IMR-90 (cell line): Measurements from ENCODE around the gene SQSTM1. TPM values are rescaled to one million over a fixed set of nuclear protein-coding genes. Genes with fewer than 3 reads are reported as not detected.

Source experiments
- ATAC-seq: fragments of 200-7000 bp; cut with Tn5 transposase; 2 replicates; pipeline ENCODE4 v1.9.1; 2020; ENCODE audit warnings: low read depth, mild to moderate bottlenecking, moderate library complexity
- BruUV-seq: library from RNA; stranded (reverse); fragments of 400-500 nt; replicated peaks from 2 replicates; lab custom pipeline; 2021; lab: Mats Ljungman, UMichigan
- CTCF ChIA-PET: fragments of 300-600 bp; formaldehyde crosslinking; extraction: SDS; loops from one replicate; lab custom pipeline; 2021; ENCODE audit warnings: antibody characterized with exemption; lab: Yijun Ruan, JAX
- POLR2A ChIA-PET: fragments of 300-600 bp; sonication (Branson Sonifier 250); formaldehyde crosslinking; loops from one replicate; lab custom pipeline; 2022; ENCODE audit warnings: antibody characterized with exemption; ENCODE audit not compliant: unreplicated experiment; lab: Charles Lee
- DNase-seq: peaks from one replicate; pipeline ENCODE4 v3.0.0; 2013
- H2AFZ ChIP-seq: replicated peaks from 2 replicates; pipeline ENCODE3; 2013; ENCODE audit warnings: low read length, mild to moderate bottlenecking; ENCODE audit not compliant: poor library complexity
- H2AK5ac ChIP-seq: 2 replicates; pipeline ENCODE4 v1.6.1; 2013; ENCODE audit warnings: low read depth, low read length, inconsistent platforms
- H2AK9ac ChIP-seq: replicated peaks from 2 replicates; pipeline ENCODE3; 2013; ENCODE audit warnings: mild to moderate bottlenecking, low read depth, low read length, moderate library complexity; ENCODE audit not compliant: poor library complexity
- H2BK120ac ChIP-seq: 2 replicates; pipeline ENCODE4 v1.6.1; 2013; ENCODE audit warnings: low read depth, low read length, inconsistent platforms
- H2BK15ac ChIP-seq: 3 replicates; pipeline ENCODE4 v1.6.1; 2013; ENCODE audit warnings: low read depth, low read length, inconsistent platforms
- H2BK20ac ChIP-seq: 2 replicates; pipeline ENCODE4 v1.6.1; 2013; ENCODE audit warnings: low read depth, mild to moderate bottlenecking, inconsistent platforms, low read length, moderate library complexity
- H2BK5ac ChIP-seq: 2 replicates; pipeline ENCODE4 v1.6.1; 2013; ENCODE audit warnings: mild to moderate bottlenecking, low read depth, low read length, inconsistent platforms; ENCODE audit not compliant: poor library complexity, severe bottlenecking
- H3K14ac ChIP-seq: replicated peaks from 2 replicates; pipeline ENCODE4 v1.6.1; 2013; ENCODE audit warnings: low read depth, low read length, inconsistent platforms
- H3K18ac ChIP-seq: 2 replicates; pipeline ENCODE4 v1.6.1; 2013; ENCODE audit warnings: low read depth, low read length, control low read depth
- H3K23ac ChIP-seq: 2 replicates; pipeline ENCODE4 v1.6.1; 2013; ENCODE audit warnings: low read depth, low read length, inconsistent platforms
- H3K27ac ChIP-seq: 2 replicates; pipeline ENCODE4 v1.5.1; 2013; ENCODE audit warnings: mild to moderate bottlenecking, control low read depth, low read length; ENCODE audit not compliant: insufficient read depth
- H3K27me3 ChIP-seq: 2 replicates; pipeline ENCODE4 v1.6.1; 2013; ENCODE audit warnings: low read length; ENCODE audit not compliant: control insufficient read depth, insufficient read depth
- H3K36me3 ChIP-seq: 2 replicates; pipeline ENCODE4 v1.6.1; 2013; ENCODE audit warnings: low read length, mixed read lengths; ENCODE audit not compliant: control insufficient read depth, insufficient read depth
- H3K4ac ChIP-seq: 2 replicates; pipeline ENCODE4 v1.6.1; 2013; ENCODE audit warnings: low read depth, low read length, inconsistent platforms
- H3K4me1 ChIP-seq: 2 replicates; pipeline ENCODE4 v1.6.1; 2013; ENCODE audit warnings: low read length, mixed read lengths; ENCODE audit not compliant: control insufficient read depth, insufficient read depth
- H3K4me2 ChIP-seq: 2 replicates; pipeline ENCODE4 v1.6.1; 2013; ENCODE audit warnings: low read depth, mild to moderate bottlenecking, control low read depth, low read length, moderate library complexity
- H3K4me3 ChIP-seq: 2 replicates; pipeline ENCODE4 v1.5.1; 2013; ENCODE audit warnings: low read depth, mild to moderate bottlenecking, control low read depth, low read length, moderate library complexity; ENCODE audit not compliant: insufficient read depth
- H3K56ac ChIP-seq: 2 replicates; pipeline ENCODE4 v1.6.1; 2013; ENCODE audit warnings: low read length, inconsistent platforms; ENCODE audit not compliant: insufficient read depth; ENCODE audit errors: extremely low read depth
- H3K79me1 ChIP-seq, 2 experiments: 2 replicates each; pipeline ENCODE4 v1.6.1; 2013; ENCODE audit warnings: low read length in 2 of 2, inconsistent platforms in 1 of 2, low read depth in 1 of 2
- H3K9ac ChIP-seq: 2 replicates; pipeline ENCODE4 v1.6.1; 2013; ENCODE audit warnings: low read depth, low read length, control low read depth
- H3K9me1 ChIP-seq: 2 replicates; pipeline ENCODE4 v1.6.1; 2013; ENCODE audit warnings: low read length, inconsistent platforms; ENCODE audit not compliant: insufficient read depth
- H3K9me3 ChIP-seq: 2 replicates; pipeline ENCODE4 v1.6.1; 2013; ENCODE audit warnings: low read length; ENCODE audit not compliant: control insufficient read depth, insufficient read depth
- H4K20me1 ChIP-seq: 2 replicates; pipeline ENCODE4 v1.6.1; 2013; ENCODE audit warnings: low read length, inconsistent platforms; ENCODE audit not compliant: insufficient read depth
- H4K5ac ChIP-seq: 2 replicates; pipeline ENCODE4 v1.6.1; 2013; ENCODE audit warnings: mild to moderate bottlenecking, low read depth, low read length, control low read depth
- H4K8ac ChIP-seq, 2 experiments: 2 replicates each; pipeline ENCODE4 v1.6.1; 2013; ENCODE audit warnings: low read depth in 2 of 2, low read length in 2 of 2, control low read depth in 1 of 2, inconsistent platforms in 1 of 2
- H4K91ac ChIP-seq: 2 replicates; pipeline ENCODE4 v1.6.1; 2013; ENCODE audit warnings: low read depth, low read length, inconsistent platforms; ENCODE audit not compliant: insufficient read depth
- BHLHE40 ChIP-seq: fragments of 150-350 bp; IDR thresholded peaks from 2 replicates; pipeline ENCODE4 v1.6.1; 2016; ENCODE audit warnings: mild to moderate bottlenecking, low read depth, low read length
- ELK1 ChIP-seq: fragments of 150-350 bp; IDR thresholded peaks from 2 replicates; pipeline ENCODE4 v1.6.1; 2016; ENCODE audit warnings: low read depth, mild to moderate bottlenecking, low read length, moderate library complexity, borderline replicate concordance
- POLR2A ChIP-seq: IDR thresholded peaks from 2 replicates; pipeline ENCODE4 v1.6.1; 2012; ENCODE audit warnings: mild to moderate bottlenecking, low read depth, low read length
- RFX5 ChIP-seq: IDR thresholded peaks from 2 replicates; pipeline ENCODE4 v1.8.0; 2012; ENCODE audit warnings: low read depth, mild to moderate bottlenecking, low read length, moderate library complexity
- WGBS, 2 experiments: methylation state at CpG; one replicate each; pipeline versions ENCODE4 v1.1.5 to v1.1.7; 2013; ENCODE audit warnings: missing lambda C conversion rate in 2 of 2; ENCODE audit not compliant: insufficient read length in 1 of 2; ENCODE audit errors: extremely low coverage in 2 of 2; 5-methylcytosine and 5-hydroxymethylcytosine counted together
- dilution Hi-C: fragments of 300-500 bp; cut with HindIII; formaldehyde crosslinking; loops from one replicate; pipeline ENCODE4 v1.14.3; 2018; ENCODE audit warnings: low sequenced_read_pairs; ENCODE audit not compliant: unreplicated experiment
- in situ Hi-C: fragments of 300-500 bp; cut with MboI; formaldehyde crosslinking; loops from 3 replicates; pipeline ENCODE4 v1.14.3; 2019; ENCODE audit warnings: low sequenced_read_pairs, inconsistent platforms, mixed read lengths
- intact Hi-C: fragments of 100-400 bp; cut with micrococcal nuclease; formaldehyde crosslinking; loops from 2 replicates; pipeline ENCODE4 v1.10.0; 2022
- polyA plus RNA-seq, 3 experiments: library from polyadenylated mRNA; depleted of rRNA; stranded (reverse); fragments of >200 nt; gene quantifications; 2 replicates each; pipeline ENCODE4 v1.2.3, GENCODE V29; 2012; ENCODE audit warnings: low replicate concordance in 1 of 3
- total RNA-seq: library from RNA; depleted of rRNA; stranded (reverse); fragments of >200 nt; gene quantifications from 2 replicates; pipeline ENCODE4 v1.2.3, GENCODE V29; 2012

The SQSTM1 gene
- total and polyA plus RNA-seq, 2 of the 4 experiments (the other 2 are of a cell fraction), result 152 to 184 TPM

GRCh38 chr5:179804555-179804947, 16.2 kb upstream of the SQSTM1 start:
- WGBS, 2 experiments, result 100% methylated on average over 4 of the region's 8 CpGs; no CpG with 5 or more reads in 1 of the 2 experiments
- Histone ChIP-seq H2BK20ac (no peak overlapping the region), H3K79me1 (peaks cover 26 to 61% of the 10 kb centered on the region in 2 experiments), H3K4me1 (peaks cover 20% of the 10 kb centered on the region), H3K4me3 (no peak overlapping the region), H4K91ac (no peak overlapping the region), H2BK15ac (no peak overlapping the region), H3K9me3 (no peaks in the 10 kb centered on the region), H3K36me3 (peaks cover 25% of the 10 kb centered on the region), H3K27ac (no peak overlapping the region), H3K14ac (peak overlapping the region; percentile 78; the same call in 1 of the 2 replicates), H2BK120ac (no peak overlapping the region), H2BK5ac (no peak overlapping the region), H4K20me1 (peaks cover 45% of the 10 kb centered on the region), H4K5ac (no peak overlapping the region), H3K9me1 (0 out of 2 replicates have a peak, but pooled peaks cover 2% of the 10 kb centered on the region), H3K9ac (peak overlapping the region; percentile 84; the same call in 1 of the 2 replicates), H3K27me3 (no peaks in the 10 kb centered on the region), H4K8ac (no peak overlapping the region), H3K4me2 (peak overlapping the region; percentile 85; the same call in 1 of the 2 replicates), H3K18ac (no peak overlapping the region), H3K23ac (peak overlapping the region; percentile 17), H3K4ac (0 out of 2 replicates have a peak overlapping the region, but pooled peaks have one; percentile 86), H3K56ac (no peak overlapping the region), H2AK5ac (no peak overlapping the region), H2AFZ (no peak overlapping the region), H2AK9ac (peak overlapping the region; percentile 91)
- in situ Hi-C loops, result no loop called here
- intact Hi-C loops, result loop anchor here (5.0 kb wide), 1 partner anchor 103 kb away; the partner anchor contains the start of gene TBC1D9B
- ChIA-PET CTCF (no interaction called here), POLR2A (no interaction called here)
- TF ChIP-seq RFX5, result no peak
- no peak for TF ChIP-seq ELK1
- TF ChIP-seq BHLHE40, result no peak
- no peak for TF ChIP-seq POLR2A
- DNase-seq (no peak), ATAC-seq (no peak)
- BruUV-seq, result no TSS peak
- dilution Hi-C loops, result no loop called here
